Neuronal stem cell (in vitro differentiated cells): Measurements from ENCODE around the gene CTRB2.

Experiments used
- DNase-seq: peaks from one replicate; pipeline ENCODE4 v3.0.0-alpha.2; 2013; ENCODE audit warnings: low spot score
- H2AFZ ChIP-seq: one replicate; pipeline ENCODE4 v1.6.1; 2013; ENCODE audit warnings: mild to moderate bottlenecking, low read length, inconsistent platforms
- H2AK5ac ChIP-seq: 2 replicates; pipeline ENCODE4 v1.6.1; 2013; ENCODE audit warnings: low read depth, mild to moderate bottlenecking, inconsistent platforms, low read length, moderate library complexity, mixed read lengths
- H2BK120ac ChIP-seq: 2 replicates; pipeline ENCODE4 v1.6.1; 2013; ENCODE audit warnings: low read depth, mild to moderate bottlenecking, inconsistent platforms, low read length, moderate library complexity, mixed read lengths
- H2BK12ac ChIP-seq: one replicate; pipeline ENCODE4 v1.6.1; 2013; ENCODE audit warnings: low read length, inconsistent platforms
- H2BK15ac ChIP-seq: 2 replicates; pipeline ENCODE4 v1.6.1; 2013; ENCODE audit warnings: mild to moderate bottlenecking, low read length, inconsistent platforms, mixed read lengths
- H2BK5ac ChIP-seq: one replicate; pipeline ENCODE4 v1.6.1; 2013; ENCODE audit warnings: inconsistent platforms, mild to moderate bottlenecking, low read length, moderate library complexity
- H3K14ac ChIP-seq: one replicate; pipeline ENCODE4 v1.6.1; 2013; ENCODE audit warnings: low read length, inconsistent platforms
- H3K18ac ChIP-seq: 2 replicates; pipeline ENCODE4 v1.6.1; 2013; ENCODE audit warnings: low read length, inconsistent platforms
- H3K23ac ChIP-seq: 2 replicates; pipeline ENCODE4 v1.6.1; 2013; ENCODE audit warnings: low read depth, mild to moderate bottlenecking, mixed read lengths, low read length, inconsistent platforms; ENCODE audit not compliant: poor library complexity
- H3K27ac ChIP-seq: replicated peaks from 3 replicates; pipeline ENCODE4 v1.5.1; 2013; ENCODE audit warnings: low read length, inconsistent platforms
- H3K27me3 ChIP-seq, 3 experiments: 2 replicates each; pipeline ENCODE4 v1.6.1; 2013; ENCODE audit warnings: low read length in 3 of 3, mild to moderate bottlenecking in 2 of 3, inconsistent platforms in 1 of 3, low read depth in 1 of 3, mixed read lengths in 1 of 3, moderate library complexity in 1 of 3; ENCODE audit not compliant: control insufficient read depth in 3 of 3, insufficient read depth in 3 of 3
- H3K36me3 ChIP-seq, 2 donors: replicated peaks in 1 of 2; 2 replicates each; pipeline ENCODE4 v1.6.1; 2013; ENCODE audit warnings: low read length in 2 of 2; ENCODE audit not compliant: control insufficient read depth in 2 of 2, insufficient read depth in 2 of 2
- H3K4ac ChIP-seq: 2 replicates; pipeline ENCODE4 v1.6.1; 2013; ENCODE audit warnings: inconsistent platforms, mild to moderate bottlenecking, low read length, moderate library complexity
- H3K4me1 ChIP-seq, 2 donors: 1 replicate in 1 of 2; 2 replicates in 1 of 2; pipeline ENCODE4 v1.6.1; 2013; ENCODE audit warnings: low read length in 2 of 2, low read depth in 1 of 2; ENCODE audit not compliant: control insufficient read depth in 2 of 2, insufficient read depth in 1 of 2
- H3K4me2 ChIP-seq: one replicate; pipeline ENCODE4 v1.6.1; 2013; ENCODE audit warnings: mild to moderate bottlenecking, low read length, inconsistent platforms; ENCODE audit not compliant: insufficient read depth, poor library complexity, severe bottlenecking
- H3K4me3 ChIP-seq, 2 donors: 2 replicates each; pipeline ENCODE4 v1.5.1; 2013; ENCODE audit warnings: low read length in 2 of 2, mild to moderate bottlenecking in 2 of 2, inconsistent platforms in 1 of 2, moderate library complexity in 1 of 2
- H3K79me1 ChIP-seq: one replicate; pipeline ENCODE4 v1.6.1; 2013; ENCODE audit warnings: low read depth, mild to moderate bottlenecking, inconsistent platforms, low read length, moderate library complexity
- H3K9ac ChIP-seq: one replicate; pipeline ENCODE4 v1.6.1; 2013; ENCODE audit warnings: mild to moderate bottlenecking, low read depth, low read length, inconsistent platforms; ENCODE audit not compliant: poor library complexity
- H3K9me3 ChIP-seq, 2 donors: replicated peaks in 1 of 2; 2 replicates each; pipeline versions ENCODE3 to v1.6.1; 2013; ENCODE audit warnings: low read length in 2 of 2, mild to moderate bottlenecking in 2 of 2, inconsistent platforms in 1 of 2, low read depth in 1 of 2, mixed read lengths in 1 of 2, moderate library complexity in 1 of 2; ENCODE audit not compliant: control insufficient read depth in 2 of 2, insufficient read depth in 1 of 2
- H4K8ac ChIP-seq: one replicate; pipeline ENCODE4 v1.6.1; 2013; ENCODE audit warnings: low read depth, mild to moderate bottlenecking, inconsistent platforms, low read length, moderate library complexity
- H4K91ac ChIP-seq: one replicate; pipeline ENCODE4 v1.6.1; 2013; ENCODE audit warnings: low read length, low read depth, mild to moderate bottlenecking, inconsistent platforms; ENCODE audit not compliant: poor library complexity
- WGBS, 2 donors: extraction: QIAGEN DNeasy Blood & Tissue Kit; methylation state at CpG; one replicate each; pipeline ENCODE4 v1.1.7; 2013; ENCODE audit warnings: missing lambda C conversion rate in 2 of 2, mixed read lengths in 1 of 2; ENCODE audit not compliant: insufficient read length in 2 of 2, insufficient replicate concordance in 1 of 2; ENCODE audit errors: extremely low coverage in 2 of 2; 5-methylcytosine and 5-hydroxymethylcytosine counted together

CTRB2 gene

GRCh38 chr16:75252946-75253911 lies 46.3 kb upstream of the CTRB2 start:
- H3K14ac ChIP-seq = peak overlapping the region; percentile 86
- H4K8ac ChIP-seq = no peak overlapping the region
- H4K91ac ChIP-seq = peak overlapping the region; percentile 87
- peak overlapping the region; percentile 88 for H3K27ac ChIP-seq
- peak overlapping the region; percentile 93 for H2BK12ac ChIP-seq
- H3K4me2 ChIP-seq = peak overlapping the region; percentile 32
- no CpG with 5 or more reads among the region's 15 CpGs for WGBS, 2 donors
- peak overlapping the region; percentile 34 for H2BK15ac ChIP-seq
- peaks cover 31% of the 10 kb centered on the region for H3K79me1 ChIP-seq
- peak overlapping the region; percentile 82 for H3K9ac ChIP-seq
- no peak overlapping the region for H2AFZ ChIP-seq
- H3K18ac ChIP-seq = peak overlapping the region; percentile 97
- H3K4me1 ChIP-seq = peaks cover 68 to 80% of the 10 kb centered on the region in 2 donors
- no peaks in the 10 kb centered on the region for H3K9me3 ChIP-seq
- peak overlapping the region; percentile 98 for H2AK5ac ChIP-seq
- H3K23ac ChIP-seq = peak overlapping the region; percentile 4
- no peaks in the 10 kb centered on the region for H3K27me3 ChIP-seq
- H3K36me3 ChIP-seq = peaks cover 0 to 14% of the 10 kb centered on the region in 2 donors
- H3K4me3 ChIP-seq = peak overlapping the region in 1 of 2 donors; percentile 2
- H2BK5ac ChIP-seq = peak overlapping the region; percentile 83
- H3K4ac ChIP-seq = peak overlapping the region; percentile 91
- H2BK120ac ChIP-seq = peak overlapping the region; percentile 88
- DNase-seq = peak; percentile 65

DNA sequence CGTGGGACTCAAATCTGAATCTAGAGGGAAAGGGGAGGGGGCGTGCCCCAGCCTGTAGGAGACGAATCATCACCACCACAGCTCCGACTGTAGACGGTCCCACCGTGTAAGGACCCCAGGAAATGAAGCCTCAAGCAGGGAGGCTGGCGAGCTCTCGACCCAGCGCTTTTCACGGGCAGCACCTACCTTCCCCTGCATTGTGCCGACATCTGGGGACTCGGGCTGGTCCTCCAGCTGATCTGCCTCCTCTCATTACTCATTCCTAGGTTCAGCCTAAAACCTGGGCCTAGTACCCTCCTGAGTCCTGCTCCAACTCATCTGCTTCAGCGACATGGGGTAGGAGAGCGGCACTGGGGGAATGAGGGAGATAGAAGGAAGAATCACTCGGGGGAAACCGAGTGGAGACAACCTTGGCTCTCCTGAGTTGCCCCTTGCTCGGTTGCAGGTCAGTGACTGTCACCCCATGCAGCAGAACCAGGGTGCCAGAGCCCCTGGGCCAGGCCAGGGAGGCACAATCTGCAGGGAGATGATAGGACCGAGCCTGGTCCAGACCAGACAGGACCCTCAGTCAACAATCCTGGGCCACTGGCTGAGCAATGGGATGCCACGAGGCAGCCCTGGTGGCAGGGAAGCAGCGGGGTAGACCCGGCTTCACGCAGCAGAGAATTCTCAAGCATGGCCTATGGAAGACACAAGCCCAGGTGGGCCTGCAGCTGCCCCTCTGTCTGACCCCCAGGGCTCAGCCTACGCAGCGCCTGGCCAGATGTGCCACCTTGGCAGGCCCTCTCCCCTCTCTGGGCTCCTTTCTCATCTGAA lies 45.3 kb upstream of the CTRB2 start:
- WGBS, 2 donors = no CpG with 5 or more reads among the region's 24 CpGs
- Histone ChIP-seq H3K18ac (peak overlapping the region; percentile 97), H3K36me3 (peaks cover 0 to 20% of the 10 kb centered on the region in 2 donors), H3K27ac (peak overlapping the region; percentile 88), H3K4ac (peak overlapping the region; percentile 46), H4K8ac (peak overlapping the region; percentile 43), H3K9ac (peak overlapping the region; percentile 89), H2BK120ac (peak overlapping the region; percentile 88), H4K91ac (peak overlapping the region; percentile 97), H2AK5ac (peak overlapping the region; percentile 98), H3K23ac (peak overlapping the region; percentile 75), H3K4me1 (peaks cover 73 to 76% of the 10 kb centered on the region in 2 donors), H3K9me3 (no peaks in the 10 kb centered on the region), H3K27me3 (no peaks in the 10 kb centered on the region), H2BK5ac (peak overlapping the region; percentile 83), H3K4me3 (peak overlapping the region in 1 of 2 donors; percentile 77), H2AFZ (peak overlapping the region; percentile 67), H2BK12ac (peak overlapping the region; percentile 93), H3K14ac (peak overlapping the region; percentile 25), H2BK15ac (peak overlapping the region; percentile 34), H3K4me2 (peak overlapping the region; percentile 37), H3K79me1 (peaks cover 32% of the 10 kb centered on the region)
- no peak for DNase-seq

DNA sequence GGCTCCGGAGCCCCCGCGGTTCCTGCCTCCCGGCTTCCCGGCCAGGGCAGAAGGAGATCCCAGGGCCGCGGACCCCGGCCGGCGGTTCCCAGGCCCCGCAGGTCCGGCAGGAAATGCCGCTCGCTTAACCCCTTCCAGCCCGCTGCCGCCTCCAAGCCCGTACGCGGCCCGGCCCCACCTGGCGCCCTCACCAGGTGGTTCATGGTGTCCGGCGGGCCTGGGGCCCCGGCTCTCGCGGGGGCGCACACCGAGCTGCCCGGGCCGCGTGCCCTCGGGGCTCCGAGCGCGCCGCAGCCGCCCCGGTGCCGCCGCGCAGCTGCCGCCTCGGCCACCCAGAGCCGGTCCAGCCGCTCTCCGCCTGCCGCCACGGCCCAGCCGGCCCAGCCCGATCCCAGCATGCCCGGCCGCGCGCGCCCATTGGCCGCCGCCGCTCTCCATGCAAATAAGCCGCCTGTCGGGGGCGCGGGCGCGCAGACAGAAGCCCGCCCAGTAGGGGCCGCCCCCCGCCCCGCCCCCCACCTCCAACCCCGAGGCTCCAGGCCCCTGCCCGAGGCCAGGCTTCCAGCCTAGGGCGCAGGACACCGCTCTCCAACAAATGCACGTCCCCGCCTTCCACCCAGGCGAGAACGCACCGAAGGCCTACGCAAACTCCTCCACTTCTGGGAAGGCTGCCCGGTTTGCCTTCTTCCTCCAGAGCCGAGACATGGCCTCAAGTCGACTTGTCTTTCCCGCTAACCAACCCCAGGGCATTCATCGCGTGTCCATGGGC lies 44.5 kb upstream of the CTRB2 start, which contains the start of gene BCAR1:
Gene BCAR1, minus strand, starts transcription at position 345 of the 769 bp plus-strand sequence. Its CDS starts 142 bp downstream, at position 203.
- peak within 1 kb of the TSS; percentile 99 for H3K18ac ChIP-seq
- H3K4ac ChIP-seq = peak within 1 kb of the TSS; percentile 46
- peak within 1 kb of the TSS; percentile 88 for H2BK120ac ChIP-seq
- peak within 1 kb of the TSS; percentile 49 for H2BK15ac ChIP-seq
- peak within 1 kb of the TSS; percentile 97 for H4K91ac ChIP-seq
- no peaks in the 10 kb centered on the region for H3K9me3 ChIP-seq
- H2AFZ ChIP-seq = peak within 1 kb of the TSS; percentile 67
- peak within 1 kb of the TSS; percentile 86 for H3K23ac ChIP-seq
- peaks cover 39% of the 10 kb centered on the region for H3K79me1 ChIP-seq
- H2BK5ac ChIP-seq = peak within 1 kb of the TSS; percentile 83
- peak within 1 kb of the TSS; percentile 88 for H3K27ac ChIP-seq
- peaks cover 73 to 74% of the 10 kb centered on the region in 2 donors for H3K4me1 ChIP-seq
- DNase-seq = peak; percentile 89
- peak within 1 kb of the TSS; percentile 77 to 90 for H3K4me3 ChIP-seq
- peak within 1 kb of the TSS; percentile 43 for H4K8ac ChIP-seq
- no CpG with 5 or more reads among the region's 84 CpGs for WGBS, 2 donors
- peaks cover 0 to 25% of the 10 kb centered on the region in 2 donors for H3K36me3 ChIP-seq
- H3K14ac ChIP-seq = peak within 1 kb of the TSS; percentile 25
- peak within 1 kb of the TSS; percentile 98 for H2AK5ac ChIP-seq
- peak within 1 kb of the TSS; percentile 93 for H2BK12ac ChIP-seq
- H3K4me2 ChIP-seq = peak within 1 kb of the TSS; percentile 87
- H3K9ac ChIP-seq = peak within 1 kb of the TSS; percentile 90
- H3K27me3 ChIP-seq = no peaks in the 10 kb centered on the region
